HG03139 (cell line): ENCODE measurements around the gene LTBP1.
A peak's percentile ranks its signal among the peaks of the same experiment; 100 is the strongest.
"Not testable (repeated sequence)": the region's sequence is repeated elsewhere in the genome, so short reads cannot be mapped to it uniquely, and the experiment has no call there.

Experiments
- ATAC-seq: cut with Tn5 transposase; IDR thresholded peaks from one replicate; pipeline ENCODE4 v1.9.1; 2021; ENCODE audit not compliant: unreplicated experiment

Gene LTBP1

GRCh38 chr2:33441235-33441810 is 494.6 kb downstream of the LTBP1 start:
- ATAC-seq: peak; percentile 78

GRCh38 chr2:33442052-33442451 is 495.3 kb downstream of the LTBP1 start:
- ATAC-seq: not testable (repeated sequence)

- ATAC-seq: no peak
These were observed 495.9 kb downstream of the LTBP1 start for GRCh38 chr2:33442528-33443079.

DNA sequence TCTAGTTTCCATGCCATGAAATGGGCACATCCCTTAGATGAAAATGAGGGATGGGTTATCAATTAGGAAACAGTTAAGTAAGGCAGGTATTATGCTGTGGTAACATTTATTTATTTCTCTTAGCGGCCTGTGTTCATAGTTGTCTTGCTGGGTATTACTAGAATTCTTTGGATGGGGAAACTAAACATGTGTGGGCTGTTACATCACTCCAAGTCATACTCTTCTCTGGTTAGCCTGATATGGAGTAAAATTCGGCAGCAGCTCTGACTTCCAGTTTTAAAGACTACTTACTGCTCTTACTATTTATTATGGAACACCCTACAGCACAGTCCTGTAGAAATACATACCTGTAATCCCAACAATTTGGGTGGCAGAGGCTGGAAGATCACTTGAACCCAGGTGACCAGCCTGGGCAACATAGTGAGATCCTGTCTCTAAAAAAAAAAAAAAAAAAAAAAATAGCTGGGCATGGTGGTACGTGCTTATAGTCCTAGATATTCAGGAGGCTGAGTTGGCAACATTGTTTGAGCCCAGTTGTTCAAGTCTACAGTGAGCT is 496.6 kb downstream of the LTBP1 start:
- ATAC-seq: no peak

GRCh38 chr2:33444967-33445366 is 498.2 kb downstream of the LTBP1 start:
- ATAC-seq: no peak

DNA sequence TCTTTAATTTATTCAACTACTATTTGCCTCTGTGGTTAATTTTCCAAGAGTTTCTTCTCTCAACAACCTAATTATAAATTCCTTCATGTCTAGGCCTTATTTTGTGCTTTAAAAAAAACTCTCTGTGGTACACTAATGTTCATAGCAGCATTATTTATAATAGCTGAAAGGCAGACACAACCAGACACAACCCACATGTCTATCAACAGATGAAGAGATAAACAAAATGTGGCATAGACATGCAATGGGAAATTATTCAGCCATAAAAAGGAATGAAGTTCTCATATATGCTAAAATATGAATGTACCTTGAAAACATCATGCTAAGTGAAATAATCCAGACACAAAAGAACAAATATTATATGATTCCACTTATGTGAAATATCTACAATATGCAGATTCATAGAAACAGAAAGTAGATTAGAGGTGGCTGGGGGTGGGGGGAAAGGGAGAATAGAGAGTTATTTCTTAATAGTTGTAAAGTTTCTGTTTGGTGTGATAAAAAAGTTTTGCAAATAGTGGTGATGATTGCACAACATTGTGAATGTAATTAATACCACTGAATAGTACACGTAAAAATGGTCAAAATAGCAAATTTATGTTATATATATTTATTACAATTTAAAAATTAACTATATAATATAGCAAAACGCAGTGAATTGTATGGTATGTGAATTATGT is 501.6 kb downstream of the LTBP1 start:
- ATAC-seq: no peak
